K562 (cell line): ENCODE data around the gene NSG2. TPM values are rescaled to one million over a fixed set of nuclear protein-coding genes. Genes with fewer than 3 reads are reported as not detected.

Source experiments
- ATAC-seq: fragments of 200-7000 bp; cut with Tn5 transposase; 3 replicates; pipeline ENCODE4 v1.9.1; 2020; ENCODE audit warnings: moderate library complexity
- BruUV-seq: library from RNA; stranded (reverse); fragments of 400-500 nt; replicated peaks from 2 replicates; lab custom pipeline; 2021; lab: Mats Ljungman, UMichigan
- CTCF ChIA-PET: fragments of 300-600 bp; formaldehyde crosslinking; extraction: SDS; loops from one replicate; lab custom pipeline; 2021; ENCODE audit warnings: low intra/inter-chr PET ratio; lab: Yijun Ruan, JAX
- POLR2A ChIA-PET: fragments of 300-600, 350-650 bp; sonication (Branson Sonifier 250); formaldehyde crosslinking; extraction: SDS; loops from one replicate; lab custom pipeline; 2021; ENCODE audit warnings: antibody characterized with exemption, inconsistent platforms; lab: Yijun Ruan, JAX
- DNase-seq, 4 experiments: peaks; one replicate each; pipeline versions ENCODE4 v3.0.0 to v3.0.0-alpha.2; 2011 to 2018; ENCODE audit warnings: low spot score in 3 of 4, mixed read lengths in 3 of 4; ENCODE audit errors: extremely low read depth in 1 of 4
- FAIRE-seq: peaks from 2 replicates; lab custom pipeline; 2011; peaks lifted over from hg19 to GRCh38; lab: Jason Lieb, UNC
- H2AFZ ChIP-seq: 2 replicates; pipeline ENCODE4 v1.6.0; 2011; ENCODE audit warnings: low read depth, low read length, control low read depth, inconsistent platforms
- H3K27ac ChIP-seq: fragments of 200-600 bp; 3 replicates; pipeline ENCODE4 v1.8.0; 2011; ENCODE audit warnings: low read depth, mild to moderate bottlenecking, control low read depth, inconsistent platforms, low read length, moderate library complexity, mixed read lengths; ENCODE audit errors: extremely low read depth
- H3K27me3 ChIP-seq, 2 experiments: fragments of 300-600 bp in 1 of 2; 2 replicates in 1 of 2; 3 replicates in 1 of 2; pipeline versions ENCODE4 v1.6.0 to v1.8.0; 2011; ENCODE audit warnings: inconsistent platforms in 2 of 2, low read length in 2 of 2, mild to moderate bottlenecking in 1 of 2, mixed read lengths in 1 of 2, moderate library complexity in 1 of 2; ENCODE audit not compliant: control insufficient read depth in 2 of 2, insufficient read depth in 2 of 2
- H3K36me3 ChIP-seq: fragments of 300-600 bp; 3 replicates; pipeline ENCODE4 v1.8.0; 2011; ENCODE audit warnings: mild to moderate bottlenecking, low read length, inconsistent platforms; ENCODE audit not compliant: control insufficient read depth, insufficient read depth
- H3K4me1 ChIP-seq, 2 experiments: fragments of 200-600 bp in 1 of 2; replicated peaks in 1 of 2; 2 replicates in 1 of 2; 3 replicates in 1 of 2; pipeline versions ENCODE4 v1.5.1 to v1.8.0; 2011; ENCODE audit warnings: inconsistent platforms in 2 of 2, low read length in 2 of 2, mild to moderate bottlenecking in 1 of 2, mixed read lengths in 1 of 2, moderate library complexity in 1 of 2; ENCODE audit not compliant: control insufficient read depth in 2 of 2, insufficient read depth in 2 of 2
- H3K4me2 ChIP-seq: 2 replicates; pipeline ENCODE4 v1.6.1; 2011; ENCODE audit warnings: low read length, control low read depth, inconsistent platforms, mixed read lengths; ENCODE audit not compliant: insufficient read depth
- H3K4me3 ChIP-seq: fragments of 200-600 bp; sonication (generic), shearing (Covaris generic); 2 replicates; pipeline ENCODE4 v1.5.1; 2016; ENCODE audit warnings: control low read depth, inconsistent platforms
- H3K79me2 ChIP-seq: fragments of 200-600 bp; 3 replicates; pipeline ENCODE4 v1.8.0; 2011; ENCODE audit warnings: low read length, inconsistent platforms; ENCODE audit not compliant: control insufficient read depth, insufficient read depth
- H3K9ac ChIP-seq, 2 experiments: 2 replicates each; pipeline versions ENCODE4 v1.6.0 to v1.6.1; 2011; ENCODE audit warnings: low read depth in 2 of 2, low read length in 2 of 2, control low read depth in 1 of 2, inconsistent platforms in 1 of 2, mild to moderate bottlenecking in 1 of 2, mixed read lengths in 1 of 2; ENCODE audit not compliant: insufficient read depth in 1 of 2
- H3K9me1 ChIP-seq: one replicate; pipeline ENCODE4 v1.6.0; 2011; ENCODE audit warnings: inconsistent platforms, mild to moderate bottlenecking, low read length, moderate library complexity; ENCODE audit not compliant: control insufficient read depth, insufficient read depth
- H3K9me3 ChIP-seq: replicated peaks from 2 replicates; pipeline ENCODE4 v1.5.1; 2011; ENCODE audit warnings: low read depth, low read length, inconsistent platforms; ENCODE audit not compliant: control insufficient read depth, insufficient read depth
- H4K20me1 ChIP-seq: replicated peaks from 2 replicates; pipeline ENCODE4 v1.6.1; 2011; ENCODE audit warnings: low read length, inconsistent platforms, mixed read lengths; ENCODE audit not compliant: control insufficient read depth, insufficient read depth
- JUN ChIP-seq, 2 experiments: sonication (generic) in 1 of 2; formaldehyde crosslinking in 1 of 2; IDR thresholded peaks; 2 replicates each; pipeline versions ENCODE4 v1.6.1 to v1.8.0; 2012 to 2022; ENCODE audit warnings: borderline replicate concordance in 2 of 2, mild to moderate bottlenecking in 2 of 2, improper control_type of control experiment in 1 of 2, low read depth in 1 of 2, low read length in 1 of 2, missing genetic modification reagents in 1 of 2
- NRF1 ChIP-seq, 2 experiments: fragments of 450-650 bp; IDR thresholded peaks in 1 of 2; conservative IDR thresholded peaks in 1 of 2; 2 replicates each; pipeline ENCODE4 v1.6.1; 2014; ENCODE audit warnings: mild to moderate bottlenecking in 2 of 2
- PATZ1 ChIP-seq: fragments of 250-450 bp; sonication (Bioruptor Pico); IDR thresholded peaks from 2 replicates; pipeline ENCODE4 v1.5.0; 2020; ENCODE audit warnings: mild to moderate bottlenecking, borderline replicate concordance
- SETDB1 ChIP-seq: IDR thresholded peaks from one replicate; pipeline ENCODE4 v1.6.1; 2012; ENCODE audit warnings: low read length, control low read depth, inconsistent platforms
- XRCC4 ChIP-seq: IDR thresholded peaks from one replicate; pipeline ENCODE4 v1.6.1; 2011; ENCODE audit not compliant: insufficient read depth, insufficient read length; ENCODE audit errors: extremely low read depth
- ZNF121 ChIP-seq: sonication (generic); formaldehyde crosslinking; conservative IDR thresholded peaks from 2 replicates; pipeline ENCODE4 v1.8.0; 2022; ENCODE audit warnings: missing genetic modification reagents
- WGBS: fragments of 100-300 bp; shearing (Covaris generic); methylation state at CpG from one replicate; pipeline ENCODE4 v1.1.6; 2016; ENCODE audit warnings: low coverage, mixed read lengths; ENCODE audit not compliant: insufficient coverage; ENCODE audit errors: missing lambda C conversion rate; 5-methylcytosine and 5-hydroxymethylcytosine counted together
- in situ Hi-C: fragments of 300-500 bp; cut with MboI; formaldehyde crosslinking; loops from 4 replicates; pipeline ENCODE4 v1.15.0; 2018; ENCODE audit warnings: inconsistent platforms, mixed read lengths
- intact Hi-C: fragments of 100-400 bp; cut with micrococcal nuclease; formaldehyde crosslinking; loops from 2 replicates; pipeline ENCODE4 v1.14.2; 2022
- polyA plus RNA-seq, 8 experiments: library from polyadenylated mRNA; depleted of rRNA in 4 of 8; stranded (reverse) in 5 of 8; unstranded in 3 of 8; fragments of >200 nt; fragmentation: Nextera tagmentation in 2 of 8; fragmentation: Illumina TruSeq in 1 of 8; extraction: Ambion mirVana in 2 of 8; extraction: Trizol in 1 of 8; gene quantifications; 2 replicates each; pipeline versions ENCODE4 v1.2.1 to v1.2.3, GENCODE V29; 2011 to 2014; ENCODE audit warnings: inconsistent platforms in 1 of 8, missing spikeins in 1 of 8
- total RNA-seq, 7 experiments: library from RNA; depleted of rRNA in 6 of 7; stranded (reverse); fragments of >200 nt in 6 of 7; fragmentation: Illumina TruSeq in 2 of 7; extraction: Trizol in 2 of 7; gene quantifications; 2 replicates each; pipeline versions ENCODE4 v1.2.1 to v1.2.3, GENCODE V29; 2011 to 2021; ENCODE audit warnings: low replicate concordance in 1 of 7
- TF ChIP-seq, protein P1 (sequence below): fragments of 250-450 bp; sonication (Bioruptor Pico); IDR thresholded peaks from 2 replicates; pipeline ENCODE4 v1.8.0; 2022; ENCODE audit warnings: inconsistent platforms, mild to moderate bottlenecking, moderate library complexity, borderline replicate concordance
- TF ChIP-seq, protein P2 (sequence below), 2 experiments: fragments of 150-350 bp in 1 of 2; IDR thresholded peaks; 2 replicates each; pipeline ENCODE4 v1.6.1; 2012 to 2016; ENCODE audit warnings: low read depth in 2 of 2, low read length in 2 of 2, mild to moderate bottlenecking in 1 of 2, moderate library complexity in 1 of 2
- TF ChIP-seq, protein P3 (sequence below): sonication (generic); formaldehyde crosslinking; IDR thresholded peaks from 2 replicates; pipeline ENCODE4 v1.8.1; 2023; ENCODE audit warnings: mild to moderate bottlenecking, missing genetic modification reagents, moderate library complexity

NSG2 gene
- total and polyA plus RNA-seq, 9 of the 15 experiments (the other 6 are each of a cell fraction or from before 2014, with no cell fraction given), result not detected

- TF ChIP-seq PATZ1 (CRISPR knock-in tag) (no peak), JUN (IDR thresholded peaks at IDR 0.05; ENCODE audit: borderline replicate concordance, low read depth, low read length) (no peak), JUN (CRISPR knock-in tag; IDR thresholded peaks at IDR 0.05; ENCODE audit: borderline replicate concordance) (no peak)
Measured at GRCh38 chr5:174046558-174046957, 1.1 kb downstream of the NSG2 start (continued).

DNA sequence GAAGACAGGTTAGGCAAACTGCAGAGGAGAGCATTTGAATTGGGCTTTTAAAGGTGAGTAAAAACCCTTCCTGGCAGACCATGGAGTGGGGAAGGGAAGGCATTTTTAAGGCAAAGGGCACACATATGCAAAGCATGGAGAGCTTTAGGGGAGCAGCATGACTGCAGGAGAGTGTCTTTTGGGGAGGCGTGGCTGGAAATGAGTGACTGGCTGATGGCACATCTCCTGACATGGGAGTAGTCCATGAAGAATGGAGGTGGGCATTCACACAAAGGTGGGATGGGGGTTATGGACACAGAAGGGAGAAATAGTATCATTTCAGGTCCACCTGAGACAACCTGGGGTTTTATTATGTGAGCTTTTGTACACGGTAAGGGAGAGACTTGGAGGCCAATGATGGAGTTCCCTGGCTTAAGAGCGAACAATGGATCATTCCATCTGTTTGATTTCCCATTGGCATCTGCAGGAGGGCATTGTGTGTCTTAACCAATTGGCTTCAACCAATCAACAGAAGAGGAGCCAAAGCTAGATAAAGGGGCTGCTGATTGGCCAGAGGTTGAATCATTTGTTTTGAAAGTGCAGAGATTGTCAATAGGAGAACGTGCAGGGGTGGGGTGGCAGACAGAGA, 2.1 kb downstream of the NSG2 start:
- H3K9me1 ChIP-seq, result no peaks in the 10 kb centered on the region
- H3K9ac ChIP-seq, result no peak overlapping the region
- ATAC-seq, result no peak
- no peaks in the 10 kb centered on the region for H3K4me1 ChIP-seq
- intact Hi-C loops (no loop called here), in situ Hi-C loops (loop anchor here (10.0 kb wide), 1 partner anchor 267 kb away; no protein-coding TSS in a partner anchor)
- ChIA-PET CTCF (no interaction called here), POLR2A (no interaction called here)
- DNase-seq, result no peak
- TF ChIP-seq NRF1 (conservative IDR thresholded peaks at IDR 0.05 in 1 of 2, IDR thresholded peaks at IDR 0.05 in 1 of 2), result no peak
- TF ChIP-seq ZNF121 (CRISPR knock-in tag), result no peak
- no peak for TF ChIP-seq SETDB1
- TF ChIP-seq, protein P1, sequence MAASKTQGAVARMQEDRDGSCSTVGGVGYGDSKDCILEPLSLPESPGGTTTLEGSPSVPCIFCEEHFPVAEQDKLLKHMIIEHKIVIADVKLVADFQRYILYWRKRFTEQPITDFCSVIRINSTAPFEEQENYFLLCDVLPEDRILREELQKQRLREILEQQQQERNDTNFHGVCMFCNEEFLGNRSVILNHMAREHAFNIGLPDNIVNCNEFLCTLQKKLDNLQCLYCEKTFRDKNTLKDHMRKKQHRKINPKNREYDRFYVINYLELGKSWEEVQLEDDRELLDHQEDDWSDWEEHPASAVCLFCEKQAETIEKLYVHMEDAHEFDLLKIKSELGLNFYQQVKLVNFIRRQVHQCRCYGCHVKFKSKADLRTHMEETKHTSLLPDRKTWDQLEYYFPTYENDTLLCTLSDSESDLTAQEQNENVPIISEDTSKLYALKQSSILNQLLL, result no peak
- TF ChIP-seq, protein P2, sequence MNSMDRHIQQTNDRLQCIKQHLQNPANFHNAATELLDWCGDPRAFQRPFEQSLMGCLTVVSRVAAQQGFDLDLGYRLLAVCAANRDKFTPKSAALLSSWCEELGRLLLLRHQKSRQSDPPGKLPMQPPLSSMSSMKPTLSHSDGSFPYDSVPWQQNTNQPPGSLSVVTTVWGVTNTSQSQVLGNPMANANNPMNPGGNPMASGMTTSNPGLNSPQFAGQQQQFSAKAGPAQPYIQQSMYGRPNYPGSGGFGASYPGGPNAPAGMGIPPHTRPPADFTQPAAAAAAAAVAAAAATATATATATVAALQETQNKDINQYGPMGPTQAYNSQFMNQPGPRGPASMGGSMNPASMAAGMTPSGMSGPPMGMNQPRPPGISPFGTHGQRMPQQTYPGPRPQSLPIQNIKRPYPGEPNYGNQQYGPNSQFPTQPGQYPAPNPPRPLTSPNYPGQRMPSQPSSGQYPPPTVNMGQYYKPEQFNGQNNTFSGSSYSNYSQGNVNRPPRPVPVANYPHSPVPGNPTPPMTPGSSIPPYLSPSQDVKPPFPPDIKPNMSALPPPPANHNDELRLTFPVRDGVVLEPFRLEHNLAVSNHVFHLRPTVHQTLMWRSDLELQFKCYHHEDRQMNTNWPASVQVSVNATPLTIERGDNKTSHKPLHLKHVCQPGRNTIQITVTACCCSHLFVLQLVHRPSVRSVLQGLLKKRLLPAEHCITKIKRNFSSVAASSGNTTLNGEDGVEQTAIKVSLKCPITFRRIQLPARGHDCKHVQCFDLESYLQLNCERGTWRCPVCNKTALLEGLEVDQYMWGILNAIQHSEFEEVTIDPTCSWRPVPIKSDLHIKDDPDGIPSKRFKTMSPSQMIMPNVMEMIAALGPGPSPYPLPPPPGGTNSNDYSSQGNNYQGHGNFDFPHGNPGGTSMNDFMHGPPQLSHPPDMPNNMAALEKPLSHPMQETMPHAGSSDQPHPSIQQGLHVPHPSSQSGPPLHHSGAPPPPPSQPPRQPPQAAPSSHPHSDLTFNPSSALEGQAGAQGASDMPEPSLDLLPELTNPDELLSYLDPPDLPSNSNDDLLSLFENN (IDR thresholded peaks at IDR 0.05; ENCODE audit: low read depth in 2 of 2, low read length in 2 of 2), result no peak
- TF ChIP-seq XRCC4, result no peak
- TF ChIP-seq, protein P3, sequence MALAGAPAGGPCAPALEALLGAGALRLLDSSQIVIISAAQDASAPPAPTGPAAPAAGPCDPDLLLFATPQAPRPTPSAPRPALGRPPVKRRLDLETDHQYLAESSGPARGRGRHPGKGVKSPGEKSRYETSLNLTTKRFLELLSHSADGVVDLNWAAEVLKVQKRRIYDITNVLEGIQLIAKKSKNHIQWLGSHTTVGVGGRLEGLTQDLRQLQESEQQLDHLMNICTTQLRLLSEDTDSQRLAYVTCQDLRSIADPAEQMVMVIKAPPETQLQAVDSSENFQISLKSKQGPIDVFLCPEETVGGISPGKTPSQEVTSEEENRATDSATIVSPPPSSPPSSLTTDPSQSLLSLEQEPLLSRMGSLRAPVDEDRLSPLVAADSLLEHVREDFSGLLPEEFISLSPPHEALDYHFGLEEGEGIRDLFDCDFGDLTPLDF (CRISPR knock-in tag), result no peak
- H3K36me3 ChIP-seq, result no peaks in the 10 kb centered on the region
- H4K20me1 ChIP-seq, result no peaks in the 10 kb centered on the region; the same call in 1 of the 2 replicates
- no peaks in the 10 kb centered on the region for H3K79me2 ChIP-seq
- H2AFZ ChIP-seq, result no peak overlapping the region
- no peak overlapping the region for H3K4me2 ChIP-seq
- H3K27me3 ChIP-seq, result no peaks in the 10 kb centered on the region
- BruUV-seq, result no TSS peak
- H3K27ac ChIP-seq, result no peak overlapping the region
- WGBS, result 0% methylated on average over 4 of the region's 4 CpGs
- no peaks in the 10 kb centered on the region for H3K9me3 ChIP-seq
- no peak for FAIRE-seq
- H3K4me3 ChIP-seq, result no peak overlapping the region
